CD4-positive, alpha-beta T cell (primary cell): ENCODE measurements around the gene SET. TPM values are rescaled to one million over a fixed set of nuclear protein-coding genes. Genes with fewer than 3 reads are reported as not detected.

Source experiments
- ATAC-seq: fragments of 200-7000 bp; cut with Tn5 transposase; one replicate; pipeline ENCODE4 v1.10.0; 2022; ENCODE audit warnings: mild to moderate bottlenecking; ENCODE audit not compliant: poor library complexity
- CTCF ChIA-PET: fragments of 350-600 bp; sonication (Branson Sonifier 250); formaldehyde crosslinking; loops from one replicate; lab custom pipeline; 2021; ENCODE audit warnings: antibody characterized with exemption, inconsistent platforms; lab: Charles Lee
- POLR2A ChIA-PET: fragments of 350-600 bp; sonication (Branson Sonifier 250); formaldehyde crosslinking; loops from one replicate; lab custom pipeline; 2021; ENCODE audit warnings: antibody characterized with exemption, inconsistent platforms; lab: Charles Lee
- DNase-seq, 14 experiments: peaks; one replicate each; pipeline ENCODE4 v3.0.0-alpha.2; 2013 to 2020; ENCODE audit warnings: mixed read lengths in 2 of 14
- H3K27ac ChIP-seq, 2 donors: one replicate each; pipeline versions ENCODE4 v1.5.1 to v1.7.0; 2013; ENCODE audit warnings: low read length in 2 of 2, low read depth in 1 of 2, mild to moderate bottlenecking in 1 of 2
- H3K27me3 ChIP-seq, 2 experiments: 1 replicate in 1 of 2; 2 replicates in 1 of 2; pipeline versions ENCODE4 v1.6.1 to v1.7.0; 2013; ENCODE audit warnings: low read length in 2 of 2, control low read depth in 1 of 2, mild to moderate bottlenecking in 1 of 2, moderate library complexity in 1 of 2; ENCODE audit not compliant: insufficient read depth in 2 of 2, control insufficient read depth in 1 of 2
- H3K36me3 ChIP-seq: one replicate; pipeline ENCODE4 v1.6.1; 2013; ENCODE audit warnings: low read length, control low read depth; ENCODE audit not compliant: insufficient read depth
- H3K4me1 ChIP-seq: one replicate; pipeline ENCODE4 v1.6.1; 2013; ENCODE audit warnings: low read length, control low read depth; ENCODE audit not compliant: insufficient read depth
- H3K4me3 ChIP-seq: one replicate; pipeline ENCODE4 v1.5.1; 2013; ENCODE audit warnings: mild to moderate bottlenecking, low read length, moderate library complexity
- H3K9me3 ChIP-seq, 2 experiments: 1 replicate in 1 of 2; 2 replicates in 1 of 2; pipeline versions ENCODE4 v1.6.1 to v1.7.0; 2013; ENCODE audit warnings: low read length in 2 of 2, mild to moderate bottlenecking in 2 of 2, control low read depth in 1 of 2, moderate library complexity in 1 of 2; ENCODE audit not compliant: control insufficient read depth in 1 of 2, insufficient read depth in 1 of 2
- H3K27ac Mint-ChIP-seq: one replicate; pipeline ENCODE4 v1.8.0; 2020; ENCODE audit warnings: mixed read lengths
- H3K27me3 Mint-ChIP-seq: one replicate; pipeline ENCODE4 v1.8.0; 2021; ENCODE audit warnings: mixed read lengths
- H3K36me3 Mint-ChIP-seq: one replicate; pipeline ENCODE4 v1.8.0; 2021; ENCODE audit warnings: low read depth, mixed read lengths
- H3K4me1 Mint-ChIP-seq: one replicate; pipeline ENCODE4 v1.8.0; 2021; ENCODE audit warnings: low read depth, mixed read lengths
- H3K4me3 Mint-ChIP-seq: one replicate; pipeline ENCODE4 v1.8.0; 2020; ENCODE audit warnings: mild to moderate bottlenecking, mixed read lengths
- H3K9me3 Mint-ChIP-seq: one replicate; pipeline ENCODE4 v1.8.0; 2020; ENCODE audit warnings: mixed read lengths
- CTCF ChIP-seq: fragments of 200-600 bp; IDR thresholded peaks from one replicate; pipeline ENCODE4 v1.8.0; 2022; ENCODE audit warnings: antibody characterized with exemption, mild to moderate bottlenecking
- intact Hi-C, 2 experiments: fragments of 100-400 bp; cut with DNase I in 1 of 2; cut with micrococcal nuclease in 1 of 2; formaldehyde crosslinking; loops; one replicate each; pipeline versions ENCODE4 v1.15.1 to v1.9.0; 2023 to 2025; cut with DNase I, micrococcal nuclease
- total RNA-seq, 174 experiments: library from RNA in 2 of 174; stranded (reverse) in 2 of 174; gene quantifications; one replicate each; pipeline ENCODE4 v1.2.3 and lab custom pipeline; 2021 to 2026

Gene SET
- total RNA-seq, 2 experiments from 2014 or later = 228 to 241 TPM

- peak overlapping the region; percentile 90 for H3K4me3 ChIP-seq
- no peaks in the 10 kb centered on the region for H3K27me3 ChIP-seq
- ATAC-seq = no peak
- peaks cover 14% of the 10 kb centered on the region for H3K36me3 Mint-ChIP-seq
- no peak for TF ChIP-seq CTCF
- H3K4me1 ChIP-seq = peaks cover 53% of the 10 kb centered on the region
- intact Hi-C loops = loop anchor here in 1 of 2 experiments (5.0 to 10.0 kb wide), 2 partner anchors 36 to 51 kb away; partner anchors contain the start of genes SET and ZER1
- ChIA-PET POLR2A (interaction anchor here (0.9 to 3.5 kb wide), 13 partner anchors 21 to 352 kb away, joined by 3 to 33 read pairs (median 5); partner anchors contain the start of genes ENDOG, GLE1, PKN3 and SET), CTCF (interaction anchor here (1.9 kb wide), 1 partner anchor 21 kb away, joined by 5 read pairs; the partner anchor contains the start of gene PKN3)
- H3K9me3 ChIP-seq = no peaks in the 10 kb centered on the region
- no peaks in the 10 kb centered on the region for H3K27me3 Mint-ChIP-seq
- peak in 1 of 14 experiments; percentile 54 for DNase-seq
- peaks cover 13% of the 10 kb centered on the region for H3K36me3 ChIP-seq
- H3K4me3 Mint-ChIP-seq = peak overlapping the region; percentile 95
- H3K9me3 Mint-ChIP-seq = no peaks in the 10 kb centered on the region
- peaks cover 33% of the 10 kb centered on the region for H3K4me1 Mint-ChIP-seq
- peak overlapping the region; percentile 70 to 72 for H3K27ac ChIP-seq
- peak overlapping the region; percentile 86 for H3K27ac Mint-ChIP-seq
Measured at GRCh38 chr9:128723352-128723865, 34.4 kb downstream of the SET start.

- Mint-ChIP-seq H3K4me1 (peaks cover 33% of the 10 kb centered on the region), H3K9me3 (no peaks in the 10 kb centered on the region), H3K36me3 (peaks cover 14% of the 10 kb centered on the region), H3K27me3 (no peaks in the 10 kb centered on the region), H3K4me3 (peak within 1 kb of the TSS; percentile 95), H3K27ac (peak within 1 kb of the TSS; percentile 86)
- intact Hi-C loops = loop anchor here (2.0 to 10.0 kb wide), 5 partner anchors 33 to 67 kb away; partner anchors contain the start of genes ZER1 (in 2 of the 2), DYNC2I2 (in 1 of the 2) and SET (in 1 of the 2)
- Histone ChIP-seq H3K27me3 (no peaks in the 10 kb centered on the region), H3K4me1 (peaks cover 53% of the 10 kb centered on the region), H3K36me3 (peaks cover 13% of the 10 kb centered on the region), H3K4me3 (peak within 1 kb of the TSS; percentile 90), H3K27ac (peak within 1 kb of the TSS; percentile 70 to 72), H3K9me3 (no peaks in the 10 kb centered on the region)
- TF ChIP-seq CTCF = no peak
- peak; percentile 96 for ATAC-seq
- DNase-seq = peak; percentile 97 to 100 (median 99)
- CTCF ChIA-PET = interaction anchor here (0.7 to 1.9 kb wide), 3 partner anchors 22 to 383 kb away, joined by 3 to 5 read pairs (median 4); partner anchors contain the start of genes ENDOG and PKN3
- POLR2A ChIA-PET = interaction anchor here (0.5 to 3.5 kb wide), 30 partner anchors 9 to 474 kb away, joined by 3 to 33 read pairs (median 4); partner anchors contain the start of genes DOLK, DOLPP1, ENDOG and GLE1
Measured at GRCh38 chr9:128723866-128724743, 35.1 kb downstream of the SET start, which contains the start of gene ZDHHC12. Gene ZDHHC12 (minus strand): TSS chr9:128724127. CDS start chr9:128724093, 34 bp downstream.

GRCh38 chr9:128724744-128725211 lies 35.8 kb downstream of the SET start:
- Mint-ChIP-seq H3K4me1 (peaks cover 33% of the 10 kb centered on the region), H3K27me3 (no peaks in the 10 kb centered on the region), H3K4me3 (peak overlapping the region; percentile 95), H3K27ac (peak overlapping the region; percentile 86), H3K36me3 (peaks cover 14% of the 10 kb centered on the region), H3K9me3 (no peaks in the 10 kb centered on the region)
- H3K9me3 ChIP-seq = no peaks in the 10 kb centered on the region
- ATAC-seq (peak; percentile 2), DNase-seq (peak in 9 of 14 experiments; percentile 8 to 72 (median 28))
- H3K27me3 ChIP-seq = no peaks in the 10 kb centered on the region
- no peak for TF ChIP-seq CTCF
- intact Hi-C loops = loop anchor here (2.0 to 10.0 kb wide), 5 partner anchors 34 to 68 kb away; partner anchors contain the start of genes ZER1 (in 2 of the 2), DYNC2I2 (in 1 of the 2) and SET (in 1 of the 2)
- peaks cover 14% of the 10 kb centered on the region for H3K36me3 ChIP-seq
- ChIA-PET POLR2A (interaction anchor here (0.5 to 3.5 kb wide), 27 partner anchors 8 to 474 kb away, joined by 3 to 33 read pairs (median 4); partner anchors contain the start of genes DOLK, DOLPP1, ENDOG and GLE1), CTCF (interaction anchor here (0.6 to 1.9 kb wide), 4 partner anchors 23 to 384 kb away, joined by 3 to 5 read pairs (median 4); partner anchors contain the start of genes ENDOG and PKN3)
- peaks cover 55% of the 10 kb centered on the region for H3K4me1 ChIP-seq
- peak overlapping the region; percentile 90 for H3K4me3 ChIP-seq
- H3K27ac ChIP-seq = peak overlapping the region; percentile 31 to 56
